Non-pigmented ciliary epithelial cell (primary cell): ENCODE data around the gene CDK14.
"Not testable (repeated sequence)": the region's sequence is repeated elsewhere in the genome, so short reads cannot be mapped to it uniquely, and the experiment has no call there.

Experiments used
- DNase-seq: peaks from one replicate; pipeline ENCODE4 v3.0.0-alpha.2; 2010; ENCODE audit warnings: low read depth

CDK14 gene

DNA sequence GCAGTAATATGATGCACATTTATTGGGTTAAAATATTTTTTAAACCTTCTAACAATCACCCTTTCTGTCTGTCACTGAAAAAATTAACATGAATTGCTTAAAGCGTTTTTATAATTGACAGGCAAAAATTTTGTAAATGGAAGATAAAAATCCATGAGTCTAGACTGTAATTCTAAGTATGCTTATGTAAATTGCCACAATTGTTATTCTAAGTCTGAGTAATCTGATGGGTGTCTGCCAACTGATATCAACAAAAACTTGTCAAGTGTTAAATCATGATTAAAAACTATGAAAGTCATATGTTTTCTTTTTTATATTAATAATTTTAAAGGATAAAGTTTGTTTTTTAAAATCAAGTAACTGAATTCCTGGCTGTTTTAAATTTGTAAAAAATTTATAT is 208.2 kb downstream of the CDK14 start:
- no peak for DNase-seq

DNA sequence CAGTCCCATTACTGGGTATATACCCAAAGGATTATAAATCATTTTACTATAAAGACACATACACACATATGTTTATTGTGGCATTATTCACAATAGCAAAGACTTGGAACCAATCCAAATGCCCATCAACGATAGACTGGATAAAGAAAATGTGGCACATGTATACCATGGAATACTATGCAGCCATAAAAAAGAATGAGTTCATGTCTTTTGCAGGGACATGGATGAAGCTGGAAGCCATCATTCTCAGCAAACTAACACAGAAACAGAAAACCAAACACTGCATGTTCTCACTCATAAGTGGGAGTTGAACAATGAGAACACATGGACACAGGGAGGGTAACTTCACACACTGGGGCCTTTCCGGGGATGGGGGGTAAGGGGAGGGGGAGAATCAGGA is 219.4 kb downstream of the CDK14 start:
- not testable (repeated sequence) for DNase-seq

DNA sequence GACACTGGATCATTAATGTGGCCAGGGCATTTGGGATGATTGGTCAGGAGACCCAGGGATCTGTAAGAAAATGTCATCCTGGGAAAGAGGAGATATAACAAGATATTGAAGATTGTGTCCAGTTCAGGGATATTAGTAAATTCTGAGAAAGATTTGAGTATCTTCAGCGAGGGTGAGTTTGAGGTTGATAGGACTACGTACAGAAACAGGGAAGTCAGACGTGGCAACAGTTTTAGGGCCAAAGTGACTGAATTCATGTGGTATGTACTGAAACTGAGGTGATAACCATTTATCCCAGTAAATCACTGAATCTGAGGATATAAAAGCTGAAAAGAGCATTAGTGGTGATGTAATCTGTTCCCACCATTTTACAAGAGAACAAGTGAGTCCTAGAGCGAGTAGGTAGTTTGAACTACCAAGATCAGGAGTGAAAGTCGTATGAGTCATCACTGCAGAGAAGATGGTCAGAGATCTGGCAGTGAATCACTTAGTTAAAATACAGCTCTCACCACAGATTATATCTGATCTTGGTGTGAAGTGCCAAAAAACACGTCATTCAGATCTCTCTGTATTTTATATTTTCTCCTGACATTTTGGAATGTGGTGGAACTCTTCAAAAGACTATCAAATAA is 220.5 kb downstream of the CDK14 start:
- peak; percentile 95 for DNase-seq

DNA sequence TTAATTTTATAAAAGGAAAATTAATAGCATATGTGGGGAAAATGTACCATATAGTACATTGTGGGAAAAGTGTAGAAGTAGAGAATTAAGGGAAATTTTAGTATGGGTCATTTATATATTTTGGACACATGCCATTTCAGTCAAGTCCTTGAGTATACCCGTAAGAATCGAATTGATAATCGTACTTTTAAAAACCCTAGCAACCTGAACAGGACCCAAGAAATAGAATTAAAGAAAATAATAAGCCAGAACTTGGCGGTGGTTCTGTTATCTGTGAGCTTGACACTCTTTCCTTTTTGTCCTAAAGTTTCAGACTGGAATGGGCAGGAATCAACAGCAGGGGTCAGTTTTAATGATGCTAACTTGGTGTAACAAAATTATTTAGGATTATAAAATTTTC is 221.0 kb downstream of the CDK14 start:
- DNase-seq = no peak

DNA sequence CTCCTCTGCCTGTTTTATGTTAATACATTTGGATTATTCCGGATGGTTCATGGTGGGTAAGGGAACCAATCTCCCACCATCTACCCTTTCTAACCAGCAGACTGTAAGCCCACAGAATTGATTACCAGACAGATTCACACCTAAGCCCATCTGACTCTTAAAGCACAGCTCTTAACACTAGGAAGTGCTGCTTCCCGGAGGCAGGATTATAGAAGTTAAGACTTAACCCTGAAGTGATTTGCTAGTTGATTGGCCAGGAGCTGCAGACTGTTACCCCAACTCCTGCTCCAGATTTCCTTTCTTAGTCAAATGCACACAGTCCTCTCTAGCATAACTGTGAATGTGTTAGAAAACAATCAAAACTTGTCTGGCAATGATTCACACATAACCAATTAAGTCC is 221.7 kb downstream of the CDK14 start:
- no peak for DNase-seq

DNA sequence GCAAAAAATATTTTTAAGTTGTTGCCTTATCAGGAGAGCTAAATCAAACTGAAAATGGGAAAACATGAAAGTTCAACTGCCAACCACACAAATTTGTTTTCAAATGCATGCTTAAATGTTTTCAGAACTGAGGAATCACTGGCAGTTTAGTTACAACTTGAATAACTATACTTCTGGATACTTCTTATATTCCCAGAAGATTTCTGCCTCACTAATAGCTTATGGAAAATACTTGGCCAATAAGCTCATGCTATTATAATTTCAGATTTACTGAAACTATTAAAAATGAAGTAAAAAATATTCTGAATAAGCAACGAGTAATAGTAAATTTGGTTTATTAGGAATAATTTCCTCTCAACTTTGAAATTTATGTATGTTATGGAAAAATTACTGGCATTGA is 222.2 kb downstream of the CDK14 start:
- DNase-seq = no peak

DNA sequence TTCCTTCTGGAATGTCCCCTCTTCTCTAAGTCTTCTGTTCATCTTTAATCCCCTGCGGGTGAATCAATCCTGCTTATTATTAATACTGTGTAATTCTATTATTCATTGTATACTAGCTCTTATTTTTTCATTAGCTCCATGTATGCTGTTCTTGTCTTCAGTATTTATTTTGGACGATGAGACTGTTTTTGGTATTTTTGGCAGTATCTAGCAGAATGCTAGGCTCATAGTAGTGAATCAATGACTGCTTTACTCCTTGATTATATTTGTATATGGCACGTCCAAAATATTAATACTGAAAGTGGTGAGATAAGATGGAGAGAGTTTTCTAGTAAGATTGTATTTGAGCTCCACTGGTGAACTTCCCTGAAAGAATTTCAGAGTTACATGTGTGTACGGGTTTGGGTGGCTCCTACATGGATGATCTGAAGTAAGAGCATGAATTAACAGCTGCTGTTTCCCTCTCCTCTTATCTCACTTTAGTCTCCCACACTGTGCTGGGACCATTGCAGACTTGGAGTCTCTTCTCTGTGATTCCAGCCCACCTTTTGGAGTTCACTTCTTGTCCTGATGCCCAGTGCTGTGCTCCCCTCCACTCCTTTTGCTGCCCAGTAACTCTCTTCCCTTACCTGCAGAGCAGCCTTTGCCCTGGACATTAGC is 226.0 kb downstream of the CDK14 start:
- no peak for DNase-seq

DNA sequence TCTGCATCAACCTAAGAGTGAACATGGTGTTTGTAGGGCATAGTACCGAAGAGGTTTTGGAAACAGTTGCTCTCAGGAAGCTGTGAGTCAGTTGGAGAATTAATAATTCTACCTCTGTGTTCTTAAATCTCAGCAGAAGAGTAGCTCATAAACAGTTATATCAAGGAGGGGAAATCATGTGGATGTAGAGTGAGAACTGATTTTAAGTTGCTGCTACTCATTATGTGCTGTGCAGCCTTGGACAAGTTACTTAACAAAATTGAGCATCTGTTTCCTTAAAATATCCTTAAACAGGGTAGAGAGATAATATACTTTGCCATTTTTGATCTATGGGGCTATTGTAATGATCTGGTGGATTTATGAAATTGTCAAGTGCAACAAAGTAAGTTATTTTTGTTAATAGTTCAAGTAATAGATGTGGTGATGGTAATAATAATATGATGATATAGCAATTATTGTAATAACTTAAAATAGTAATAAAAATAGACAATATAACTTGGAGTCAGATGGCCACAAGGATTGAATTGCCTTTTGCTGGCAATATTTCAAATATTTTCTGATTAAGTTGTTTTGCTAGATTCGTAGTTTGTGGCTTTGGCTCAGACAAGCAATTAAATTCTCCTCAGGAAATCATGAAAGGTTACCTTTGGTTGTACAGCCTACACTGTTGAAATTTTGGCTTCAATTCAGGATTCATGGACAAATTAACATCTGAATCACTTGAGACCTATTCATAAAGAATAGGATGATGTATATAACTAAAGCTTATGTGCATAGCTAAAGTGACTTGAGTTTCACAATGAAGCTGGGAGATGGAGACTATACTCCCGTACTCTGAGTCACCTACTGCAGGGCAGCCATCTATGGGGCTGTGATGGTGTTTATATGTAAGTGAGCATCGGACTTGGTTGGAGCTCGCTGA is 228.5 kb downstream of the CDK14 start:
- DNase-seq = peak; percentile 63

DNA sequence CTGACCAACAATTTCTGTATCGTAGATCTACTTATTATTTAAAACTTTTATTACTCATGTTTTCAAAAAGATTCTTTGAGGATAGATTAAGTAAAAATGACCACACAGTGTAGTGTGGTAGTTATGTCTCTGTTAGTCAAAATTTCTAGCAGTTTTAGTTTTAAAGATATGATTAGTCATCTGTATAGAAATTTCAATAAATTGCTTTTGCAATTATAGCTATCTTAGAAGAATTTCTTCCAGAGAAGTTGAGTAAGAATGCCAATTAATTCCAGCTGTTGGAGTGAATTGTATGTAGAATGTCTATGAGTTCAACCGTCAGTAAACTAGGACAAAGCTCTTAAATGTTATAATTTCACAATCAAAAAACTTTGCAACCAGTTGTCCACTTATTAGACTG is 229.7 kb downstream of the CDK14 start:
- DNase-seq = peak; percentile 36

DNA sequence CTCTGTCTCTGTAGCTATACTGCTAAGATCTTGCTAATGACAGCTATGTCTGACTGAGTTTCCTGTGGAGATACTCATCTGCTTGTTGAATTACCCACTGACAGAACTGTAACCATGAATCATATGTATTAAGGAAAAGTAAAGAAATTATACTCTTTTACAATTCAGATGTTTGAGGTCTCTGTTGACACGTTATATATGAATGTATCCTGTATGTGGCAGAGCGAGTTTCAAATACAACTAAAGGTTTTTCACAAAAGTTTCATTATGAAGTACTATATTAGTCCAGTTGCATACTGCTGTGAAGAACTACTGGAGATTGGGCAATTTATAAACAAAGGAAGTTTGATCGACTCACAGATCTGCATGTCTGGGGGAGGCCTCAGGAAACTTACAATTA is 232.5 kb downstream of the CDK14 start:
- no peak for DNase-seq

DNA sequence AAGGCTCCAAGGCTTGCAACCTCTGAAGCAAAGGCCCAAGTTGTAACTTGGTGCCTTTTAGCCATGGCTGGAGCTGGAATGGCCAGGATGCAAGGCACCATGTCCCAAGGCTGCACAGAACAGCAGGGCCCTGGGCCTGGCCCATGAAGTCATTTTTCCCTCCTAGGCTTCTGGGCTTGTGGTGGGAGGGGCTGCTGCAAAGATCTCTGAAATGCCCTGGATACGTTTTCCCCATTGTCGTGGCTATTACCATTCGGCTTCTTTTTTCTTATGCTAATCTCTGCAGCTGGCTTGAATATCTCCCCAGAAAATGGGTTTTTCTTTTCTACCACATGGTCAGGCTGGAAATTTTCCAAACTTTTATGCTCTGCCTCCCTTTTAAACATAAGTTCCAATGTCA is 234.2 kb downstream of the CDK14 start:
- DNase-seq = no peak

DNA sequence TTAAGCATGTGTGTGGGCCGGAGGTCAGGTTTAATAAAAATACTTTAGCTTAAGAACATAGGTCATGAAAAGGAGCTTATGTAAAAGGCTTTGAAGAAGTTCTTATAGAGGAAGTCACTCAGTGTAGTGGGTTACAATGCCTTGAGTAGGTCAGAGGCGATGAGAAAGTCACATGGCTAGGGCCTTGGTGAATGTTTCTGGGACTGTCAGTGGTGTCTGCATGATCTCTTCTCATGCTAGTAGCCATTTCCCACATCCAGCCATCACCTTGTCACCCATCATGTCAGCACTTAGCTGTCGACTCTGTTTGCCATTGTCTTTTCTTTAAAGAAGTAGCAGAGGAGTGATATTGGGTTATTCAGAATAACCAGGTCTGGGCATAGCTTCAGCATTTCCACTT is 236.6 kb downstream of the CDK14 start:
- no peak for DNase-seq

DNA sequence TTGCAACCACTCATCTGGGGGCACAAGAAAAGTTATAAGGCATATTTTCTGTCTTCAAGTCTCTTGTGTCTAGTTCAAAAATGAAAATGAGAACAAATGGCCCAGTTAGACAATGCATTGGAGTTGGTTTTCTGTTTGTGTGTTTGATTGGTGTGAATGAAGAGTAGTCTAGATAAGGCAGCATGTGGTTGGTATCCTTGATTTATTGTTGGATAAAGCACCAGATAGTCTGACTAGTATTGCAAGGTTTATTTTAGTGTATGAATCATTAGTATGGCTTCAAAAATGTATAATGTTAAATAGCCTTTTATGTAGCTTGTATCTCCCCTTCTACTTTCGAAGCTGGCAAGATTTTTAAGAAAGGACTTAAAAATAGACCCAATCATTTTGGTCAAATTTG is 237.3 kb downstream of the CDK14 start:
- DNase-seq = no peak

DNA sequence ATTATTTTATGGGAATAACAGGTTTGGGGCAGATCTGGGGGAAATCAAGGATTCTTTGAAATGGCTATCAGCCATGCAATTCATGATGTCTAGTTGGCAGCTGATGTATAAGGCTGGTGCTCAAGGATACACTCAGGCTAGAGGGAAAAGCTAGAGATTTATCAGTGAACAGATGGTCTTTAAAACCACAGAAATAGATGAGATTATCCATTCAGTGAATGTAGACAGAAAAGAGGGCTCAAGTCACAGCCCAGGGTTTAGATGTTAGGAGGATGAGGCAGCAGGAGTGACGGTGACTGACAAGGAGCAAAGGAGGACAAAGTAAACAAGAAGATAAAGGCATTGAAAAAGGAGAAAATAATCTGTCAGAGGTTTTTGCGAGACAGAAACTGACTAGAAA is 238.7 kb downstream of the CDK14 start:
- DNase-seq = no peak

DNA sequence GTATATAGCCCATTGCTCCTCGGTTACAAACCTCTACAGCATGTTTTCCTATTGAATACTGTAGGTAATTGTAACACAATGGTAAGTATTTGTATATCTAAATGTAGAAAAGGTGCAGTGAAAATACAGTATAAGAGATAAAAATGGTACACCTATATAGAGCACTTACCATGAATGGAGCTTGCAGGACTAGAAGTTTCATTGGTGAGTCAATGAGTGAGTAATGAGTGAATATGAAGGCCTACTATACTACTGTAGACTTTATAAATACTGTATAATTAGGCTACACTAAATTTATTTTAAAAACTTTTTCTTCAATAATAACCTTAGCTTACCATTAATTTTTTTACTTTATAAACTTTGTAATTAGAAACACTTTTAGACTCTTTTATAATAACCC is 239.7 kb downstream of the CDK14 start:
- DNase-seq = no peak

DNA sequence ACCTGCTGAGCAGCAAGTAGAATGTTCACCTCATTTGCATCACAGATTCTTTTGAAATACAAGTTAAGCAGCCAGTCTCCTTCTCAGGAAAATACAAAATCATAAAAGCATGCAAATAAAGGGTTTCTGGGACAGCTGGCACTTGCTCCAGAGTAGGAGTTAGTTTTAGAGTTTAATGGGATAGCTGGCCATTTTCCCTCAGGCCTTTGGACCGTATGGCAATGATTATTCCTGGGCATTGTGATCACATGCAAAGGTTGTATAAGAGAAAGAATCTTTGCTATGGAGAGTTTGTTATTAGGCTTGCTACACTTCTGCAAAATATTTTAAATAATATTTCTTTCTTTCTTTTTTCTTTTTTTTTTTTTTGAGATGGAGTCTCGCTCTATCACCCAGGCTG is 240.8 kb downstream of the CDK14 start:
- DNase-seq = no peak

DNA sequence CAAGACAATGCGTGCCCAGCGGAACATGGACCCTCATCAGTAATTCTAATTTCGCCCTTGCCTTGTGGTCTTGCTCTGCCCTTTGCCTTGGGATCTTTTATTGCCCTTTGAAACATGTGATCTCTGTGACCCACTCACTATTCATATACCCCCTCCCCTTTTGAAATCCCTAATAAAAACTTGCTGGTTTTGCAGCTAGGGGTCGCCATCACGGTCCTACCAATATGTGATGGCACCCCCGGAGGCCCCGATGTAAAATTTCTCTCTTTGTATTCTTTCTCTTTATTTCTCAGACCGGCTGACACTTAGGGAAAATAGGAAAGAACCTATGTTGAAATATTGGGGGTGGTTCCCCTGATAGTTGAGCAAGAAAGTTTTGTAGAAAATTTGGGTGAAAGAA is 242.7 kb downstream of the CDK14 start:
- DNase-seq = no peak

DNA sequence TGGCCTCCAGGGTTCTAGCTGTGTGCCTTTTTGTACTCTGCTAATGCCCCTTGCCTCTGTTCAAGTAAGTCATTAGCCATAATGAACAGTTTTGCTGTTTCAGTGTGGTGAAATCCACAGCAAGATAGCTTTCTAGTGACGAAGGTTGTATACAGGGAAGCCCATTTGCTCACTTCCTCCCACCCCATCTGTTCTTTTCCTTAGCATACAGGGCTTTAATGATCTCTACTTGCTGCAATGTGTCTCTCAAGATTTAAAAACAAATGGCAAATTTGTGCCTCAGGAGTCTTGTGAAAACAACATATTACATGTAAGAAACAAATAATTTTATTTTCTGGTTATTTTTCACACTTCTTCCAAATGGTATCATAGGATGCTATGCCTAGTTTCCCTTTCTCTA is 243.2 kb downstream of the CDK14 start:
- no peak for DNase-seq

DNA sequence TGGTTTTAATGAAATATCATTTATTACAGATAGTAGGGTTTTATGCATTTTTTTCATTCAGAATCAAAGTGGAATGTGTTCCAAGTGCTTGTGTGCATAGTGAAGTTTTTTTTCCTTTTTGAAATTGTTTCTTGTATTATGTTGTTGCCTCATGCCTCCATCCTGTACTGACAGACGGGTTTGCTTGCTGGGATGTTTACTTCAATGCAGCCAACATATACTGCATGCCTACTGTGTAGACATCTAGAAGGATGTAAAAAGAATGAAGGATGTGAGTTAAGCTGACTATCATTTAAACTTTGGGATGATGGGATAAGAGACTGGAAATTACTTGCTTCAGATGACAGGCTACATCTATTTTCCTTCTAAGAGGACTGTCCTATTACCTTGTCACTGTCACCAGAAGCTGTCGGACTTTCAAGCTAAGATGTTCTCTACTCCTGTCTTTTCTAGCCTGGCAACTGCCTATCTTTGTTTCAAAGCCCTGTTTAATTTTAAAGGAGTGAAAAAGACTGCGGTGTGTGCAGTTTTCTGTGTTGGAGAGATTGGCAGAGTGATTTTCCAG is 243.7 kb downstream of the CDK14 start:
- no peak for DNase-seq

DNA sequence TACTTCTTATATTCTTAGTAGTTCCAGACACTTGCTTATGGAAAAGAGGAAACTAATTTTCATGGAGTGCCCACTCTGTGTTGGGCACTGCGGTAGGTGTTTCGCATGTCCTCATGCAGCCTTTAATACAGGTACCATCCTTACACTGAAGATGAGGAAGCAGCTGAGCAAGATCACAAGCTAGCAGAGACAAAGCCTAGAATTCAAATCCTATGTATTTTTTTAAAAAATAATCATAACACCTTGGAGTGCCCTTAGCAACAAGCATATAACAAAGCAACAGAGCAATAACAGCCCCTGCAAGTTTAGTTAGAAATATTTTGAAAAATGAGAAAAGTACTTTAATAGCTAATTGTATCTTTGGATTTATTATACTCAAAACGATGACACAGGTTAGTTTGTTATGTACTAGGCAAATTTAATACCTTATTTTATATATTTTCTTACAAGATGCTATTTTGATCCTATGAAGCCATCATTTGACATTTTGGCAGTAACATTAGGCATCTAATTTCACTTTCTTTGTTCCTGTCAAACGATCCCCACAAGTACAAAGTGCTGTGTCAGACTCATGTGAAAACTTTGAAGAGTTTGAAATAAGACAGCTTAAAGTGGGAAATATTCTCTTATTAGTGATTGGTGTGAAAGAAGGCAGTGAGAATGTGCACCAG is 245.8 kb downstream of the CDK14 start:
- no peak for DNase-seq

DNA sequence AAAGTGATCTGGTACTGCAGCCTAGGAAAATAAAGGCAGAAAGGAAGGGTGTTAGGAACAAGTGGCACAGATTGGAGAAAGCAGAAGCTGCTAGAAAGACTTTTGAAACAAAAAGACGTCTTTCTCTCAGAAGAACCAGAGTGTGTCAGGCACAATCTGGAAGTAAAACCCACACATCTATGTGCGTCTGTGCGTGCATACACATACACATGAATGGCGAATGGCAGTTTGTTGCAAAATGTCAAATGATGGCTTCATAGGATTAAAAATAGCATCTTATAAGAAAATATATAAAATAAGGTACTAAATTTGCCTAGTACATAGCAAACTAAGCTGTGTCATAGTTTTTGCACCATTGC is 246.3 kb downstream of the CDK14 start:
- no peak for DNase-seq

DNA sequence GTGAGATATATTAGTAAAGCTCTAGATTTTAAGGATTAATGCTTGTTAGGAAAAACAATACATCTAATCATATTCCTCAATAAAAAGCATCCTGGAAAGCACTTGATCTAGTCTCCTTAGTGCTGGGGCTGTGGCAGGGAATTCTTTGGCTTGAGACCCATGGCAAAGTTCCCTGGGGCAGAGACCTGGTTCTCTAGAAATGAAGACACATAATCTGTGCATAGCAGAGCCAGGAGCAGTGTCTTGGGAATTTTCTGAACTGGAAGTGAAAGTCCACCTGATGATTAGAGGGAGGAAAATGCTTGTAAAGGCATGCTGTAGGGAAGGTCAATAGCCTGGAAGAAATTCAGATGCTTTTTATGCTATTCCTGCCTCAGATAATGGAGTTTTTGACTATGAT is 247.4 kb downstream of the CDK14 start:
- no peak for DNase-seq
